HepG2 (cell line): Measurements from ENCODE around the gene STRBP. TPM values are rescaled to one million over a fixed set of nuclear protein-coding genes. Genes with fewer than 3 reads are reported as not detected.

Experiments
- ARID3A ChIP-seq: IDR thresholded peaks from 2 replicates; pipeline ENCODE4 v1.6.1; 2012; ENCODE audit warnings: low read depth, low read length, improper control_type of control experiment
- CERS6 ChIP-seq: sonication (generic); formaldehyde crosslinking; IDR thresholded peaks from 2 replicates; pipeline ENCODE4 v1.5.0; 2020; ENCODE audit warnings: missing genetic modification reagents
- IKZF5 ChIP-seq: IDR thresholded peaks from 2 replicates; pipeline ENCODE4 v1.6.1; 2018; ENCODE audit warnings: missing genetic modification reagents, mild to moderate bottlenecking, missing compliant biosample characterization
- KDM3A ChIP-seq: IDR thresholded peaks from 2 replicates; pipeline ENCODE4 v1.6.1; 2018; ENCODE audit warnings: low read depth, missing compliant biosample characterization
- MED8 ChIP-seq: sonication (generic); formaldehyde crosslinking; IDR thresholded peaks from 2 replicates; pipeline ENCODE4 v1.8.1; 2023; ENCODE audit warnings: mild to moderate bottlenecking, missing genetic modification reagents; ENCODE audit not compliant: insufficient replicate concordance
- PPARG ChIP-seq: conservative IDR thresholded peaks from 2 replicates; pipeline ENCODE4 v1.6.1; 2016; ENCODE audit warnings: missing biosample characterization, missing genetic modification reagents
- REXO4 ChIP-seq: sonication (generic); formaldehyde crosslinking; IDR thresholded peaks from 2 replicates; pipeline ENCODE4 v1.8.0; 2022; ENCODE audit warnings: missing genetic modification reagents, mild to moderate bottlenecking, borderline replicate concordance
- SRSF1 ChIP-seq: fragments of 200-400 bp; formaldehyde crosslinking; optimal IDR thresholded peaks from 2 replicates; pipeline ENCODE3; 2017; ENCODE audit warnings: mild to moderate bottlenecking, low read depth, low read length, moderate library complexity
- TEF ChIP-seq: sonication (generic); formaldehyde crosslinking; IDR thresholded peaks from 2 replicates; pipeline ENCODE4 v1.5.0; 2020; ENCODE audit warnings: missing genetic modification reagents
- ZBTB42 ChIP-seq: sonication (generic); formaldehyde crosslinking; IDR thresholded peaks from 2 replicates; pipeline ENCODE4 v1.5.0; 2020; ENCODE audit warnings: mild to moderate bottlenecking, missing genetic modification reagents
- ZNF224 ChIP-seq: sonication (generic); formaldehyde crosslinking; IDR thresholded peaks from 2 replicates; pipeline ENCODE4 v1.5.0; 2020; ENCODE audit warnings: mild to moderate bottlenecking, missing genetic modification reagents
- ZNF260 ChIP-seq: sonication (generic); formaldehyde crosslinking; IDR thresholded peaks from 2 replicates; pipeline ENCODE4 v1.4.0; 2020; ENCODE audit warnings: missing genetic modification reagents, low read depth, mild to moderate bottlenecking, borderline replicate concordance
- ZNF329 ChIP-seq: sonication (generic); formaldehyde crosslinking; IDR thresholded peaks from 2 replicates; pipeline ENCODE4 v1.9.0; 2021; ENCODE audit warnings: low read depth, mild to moderate bottlenecking, missing genetic modification reagents
- ZNF530 ChIP-seq: sonication (generic); formaldehyde crosslinking; IDR thresholded peaks from 2 replicates; pipeline ENCODE4 v1.5.0; 2020; ENCODE audit warnings: low read depth, mild to moderate bottlenecking, missing genetic modification reagents
- ZNF576 ChIP-seq: sonication (generic); formaldehyde crosslinking; IDR thresholded peaks from 2 replicates; pipeline ENCODE4 v1.4.0; 2020; ENCODE audit warnings: mild to moderate bottlenecking, missing genetic modification reagents
- ZNF740 ChIP-seq: sonication (generic); formaldehyde crosslinking; IDR thresholded peaks from 2 replicates; pipeline ENCODE4 v1.4.0; 2020; ENCODE audit warnings: missing genetic modification reagents
- ZNF850 ChIP-seq: sonication (generic); formaldehyde crosslinking; conservative IDR thresholded peaks from 2 replicates; pipeline ENCODE4 v1.9.0; 2021; ENCODE audit warnings: mild to moderate bottlenecking, missing genetic modification reagents
- polyA plus RNA-seq, 8 experiments: library from polyadenylated mRNA; depleted of rRNA in 3 of 8; stranded (reverse) in 7 of 8; unstranded in 1 of 8; fragments of >200 nt; fragmentation: Illumina TruSeq in 4 of 8; extraction: Trizol in 4 of 8; gene quantifications; 2 replicates each; pipeline versions ENCODE4 v1.2.1 to v1.2.3, GENCODE V29; 2011 to 2016; ENCODE audit warnings: low read depth in 4 of 8, missing spikeins in 1 of 8, mixed read lengths in 1 of 8; ENCODE audit not compliant: insufficient read depth in 1 of 8
- total RNA-seq, 5 experiments: library from RNA; depleted of rRNA; stranded (reverse); fragments of >200 nt; fragmentation: Illumina TruSeq; extraction: Trizol; gene quantifications; 2 replicates each; pipeline ENCODE4 v1.2.3, GENCODE V29; 2016; ENCODE audit warnings: low read depth in 1 of 5

STRBP gene
- total and polyA plus RNA-seq, 2 of the 13 experiments (the other 11 are each of a cell fraction or from before 2014, with no cell fraction given) = 14.5 to 38.5 TPM

- TF ChIP-seq TEF (no peak), PPARG (CRISPR knock-in tag) (no peak), ZNF576 (CRISPR knock-in tag) (no peak), REXO4 (CRISPR knock-in tag) (no peak), IKZF5 (peak; percentile 32; the same call in 1 of the 2 replicates), CERS6 (CRISPR knock-in tag) (no peak), ZNF740 (CRISPR knock-in tag) (no peak), ZNF850 (no peak), KDM3A (CRISPR knock-in tag) (no peak), SRSF1 (no peak), ZNF329 (CRISPR knock-in tag) (no peak), ZNF224 (CRISPR knock-in tag) (no peak), MED8 (no peak), ZBTB42 (no peak), ARID3A (peak; percentile 28; the same call in 1 of the 2 replicates), ZNF530 (no peak), ZNF260 (no peak)
Measured at GRCh38 chr9:123109540-123110279, 158.7 kb downstream of the STRBP start (continued).
